GM23338 (cell line): Measurements from ENCODE around the gene DCTPP1.

Experiments
- CREB1 ChIP-seq: fragments of 250-450 bp; sonication (Bioruptor Pico); IDR thresholded peaks from 2 replicates; pipeline ENCODE4 v1.5.0; 2020; ENCODE audit warnings: low read depth, mild to moderate bottlenecking, moderate library complexity
- CTCF ChIP-seq, 2 experiments: fragments of 200-600 bp in 1 of 2; sonication (generic) in 1 of 2; conservative IDR thresholded peaks; 2 replicates each; pipeline versions ENCODE4 v1.5.1 to v1.6.1; 2016 to 2017; ENCODE audit warnings: antibody characterized with exemption in 2 of 2, low read depth in 2 of 2, mild to moderate bottlenecking in 2 of 2, moderate library complexity in 1 of 2
- EZH2 ChIP-seq: fragments of 200-600 bp; sonication (generic); IDR thresholded peaks from one replicate; pipeline ENCODE4 v1.8.0; 2017; ENCODE audit warnings: antibody characterized with exemption, mild to moderate bottlenecking, low read depth; ENCODE audit not compliant: unreplicated experiment
- EZH2phosphoT487 ChIP-seq: fragments of 200-600 bp; sonication (generic); IDR thresholded peaks from one replicate; pipeline ENCODE4 v1.8.1; 2018; ENCODE audit warnings: antibody characterized with exemption; ENCODE audit not compliant: unreplicated experiment
- POLR2AphosphoS5 ChIP-seq: IDR thresholded peaks from 2 replicates; pipeline ENCODE4 v1.6.1; 2016; ENCODE audit warnings: antibody characterized with exemption, low read depth
- ZNF114 ChIP-seq: fragments of 250-450 bp; sonication (Bioruptor Pico); IDR thresholded peaks from 2 replicates; pipeline ENCODE4 v1.5.0; 2020; ENCODE audit warnings: mild to moderate bottlenecking, moderate library complexity

- TF ChIP-seq EZH2 = no peak
- no peak for TF ChIP-seq CTCF (conservative IDR thresholded peaks at IDR 0.05; ENCODE audit: low read depth in 2 of 2)
- TF ChIP-seq CREB1 (CRISPR knock-in tag) = no peak
- no peak for TF ChIP-seq EZH2phosphoT487
- TF ChIP-seq POLR2AphosphoS5 = no peak
- no peak for TF ChIP-seq ZNF114
These were observed 21.9 kb downstream of the DCTPP1 start for GRCh38 chr16:30407804-30408534.
